ENCODE results near the gene ATM.
"Not testable (repeated sequence)": the region's sequence is repeated elsewhere in the genome, so short reads cannot be mapped to it uniquely, and the experiment has no call there.

ATM gene

DNA sequence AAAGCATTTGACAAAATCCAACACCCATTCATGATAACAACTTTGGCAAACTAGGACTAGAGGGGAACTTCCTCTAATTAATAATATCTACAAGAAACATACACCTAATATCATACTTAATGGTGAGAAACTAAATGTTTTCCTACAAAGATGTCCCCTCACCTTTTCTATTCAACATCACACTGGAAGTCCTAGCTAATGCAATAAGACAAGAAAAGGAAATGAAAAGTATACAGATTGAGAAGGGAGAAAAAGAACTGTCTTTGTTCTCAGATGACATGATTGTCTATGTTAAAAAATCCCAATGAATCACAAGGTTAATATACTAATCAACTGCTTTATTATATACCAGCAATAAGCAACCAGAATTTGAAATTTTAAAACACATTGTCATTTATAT, 192.1 kb downstream of the ATM start:
- Histone ChIP-seq H3K4me3 (ENCODE audit: extremely low read depth, insufficient read depth, low read length, poor library complexity, severe bottlenecking) (no peak overlapping the region), H3K36me3 (ENCODE audit: control insufficient read depth, insufficient read depth, low read length) (no peaks in the 10 kb centered on the region), H3K27ac (ENCODE audit: low read depth, low read length, severe bottlenecking) (no peak overlapping the region), H3K9me3 (ENCODE audit: control insufficient read depth, low read length) (no peaks in the 10 kb centered on the region), H3K4me1 (ENCODE audit: control insufficient read depth, insufficient read depth, low read length, poor library complexity, severe bottlenecking) (no peaks in the 10 kb centered on the region)

DNA sequence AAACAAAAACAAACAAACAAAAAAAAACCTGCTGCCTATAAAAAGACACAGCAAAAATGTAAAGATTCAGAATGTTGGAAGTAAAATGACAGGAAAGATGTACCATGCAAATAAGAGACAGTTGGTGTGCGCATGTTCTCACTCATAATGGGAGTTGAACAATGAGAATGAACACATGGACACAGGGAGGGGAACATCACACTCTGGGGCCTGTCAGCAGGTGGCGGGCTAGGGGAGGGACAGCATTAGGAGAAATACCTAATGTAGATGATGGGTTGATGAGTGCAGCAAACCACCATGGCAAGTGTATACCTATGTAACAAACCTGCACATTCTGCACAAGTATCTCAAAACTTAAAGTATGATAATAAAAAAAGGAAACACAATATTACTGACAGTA, 194.7 kb downstream of the ATM start:
- not testable (repeated sequence) for H3K27ac ChIP-seq (ENCODE audit: low read depth, low read length, severe bottlenecking); H3K9me3 ChIP-seq (ENCODE audit: control insufficient read depth, low read length); H3K36me3 ChIP-seq (ENCODE audit: control insufficient read depth, insufficient read depth, low read length); H3K4me1 ChIP-seq (ENCODE audit: control insufficient read depth, insufficient read depth, low read length, poor library complexity, severe bottlenecking); H3K4me3 ChIP-seq (ENCODE audit: extremely low read depth, insufficient read depth, low read length, poor library complexity, severe bottlenecking)
- WGBS, 2 experiments (ENCODE audit: insufficient coverage in 2 of 2): 67 to 92% methylated on average over 1 of the region's 2 CpGs
